HepG2 (cell line): ENCODE data around the gene IL22RA1. TPM values are rescaled to one million over a fixed set of nuclear protein-coding genes. Genes with fewer than 3 reads are reported as not detected.

ENCODE experiments used
- ARNTL ChIP-seq: sonication (generic); formaldehyde crosslinking; IDR thresholded peaks from 2 replicates; pipeline ENCODE4 v1.4.0; 2020; ENCODE audit warnings: mild to moderate bottlenecking, missing genetic modification reagents
- ATM ChIP-seq: fragments of 450-650 bp; IDR thresholded peaks from 2 replicates; pipeline ENCODE4 v1.7.1; 2017; ENCODE audit warnings: mild to moderate bottlenecking, borderline replicate concordance
- CREBL2 ChIP-seq: sonication (generic); formaldehyde crosslinking; IDR thresholded peaks from 2 replicates; pipeline ENCODE4 v1.8.1; 2023; ENCODE audit warnings: missing genetic modification reagents, mild to moderate bottlenecking, borderline replicate concordance
- CREM ChIP-seq, 2 experiments: sonication (generic) in 1 of 2; formaldehyde crosslinking in 1 of 2; IDR thresholded peaks; 2 replicates each; pipeline versions ENCODE4 v1.4.0 to v1.6.1; 2016 to 2020; ENCODE audit warnings: antibody characterized with exemption in 1 of 2, mild to moderate bottlenecking in 1 of 2, missing genetic modification reagents in 1 of 2
- DNMT1 ChIP-seq: sonication (generic); formaldehyde crosslinking; IDR thresholded peaks from 2 replicates; pipeline ENCODE4 v1.5.1; 2020; ENCODE audit warnings: mild to moderate bottlenecking, missing genetic modification reagents
- ELK4 ChIP-seq: sonication (generic); formaldehyde crosslinking; IDR thresholded peaks from 2 replicates; pipeline ENCODE4 v1.9.0; 2021; ENCODE audit warnings: missing genetic modification reagents, borderline replicate concordance
- ETV5 ChIP-seq: IDR thresholded peaks from 2 replicates; pipeline ENCODE4 v1.6.1; 2018; ENCODE audit warnings: missing biosample characterization, missing genetic modification reagents, inconsistent platforms, borderline replicate concordance
- GATA4 ChIP-seq: sonication (generic); IDR thresholded peaks from 2 replicates; pipeline ENCODE4 v1.6.1; 2016; ENCODE audit warnings: antibody characterized with exemption, low read depth, borderline replicate concordance
- KDM4B ChIP-seq: sonication (generic); formaldehyde crosslinking; IDR thresholded peaks from 2 replicates; pipeline ENCODE4 v1.4.0; 2020; ENCODE audit warnings: missing genetic modification reagents
- NAIF1 ChIP-seq: sonication (generic); formaldehyde crosslinking; IDR thresholded peaks from 2 replicates; pipeline ENCODE4 v1.5.0; 2020; ENCODE audit warnings: mild to moderate bottlenecking, missing genetic modification reagents, borderline replicate concordance
- RFX1 ChIP-seq: fragments of 450-650 bp; IDR thresholded peaks from 2 replicates; pipeline ENCODE4 v1.6.1; 2017
- TIGD3 ChIP-seq: sonication (generic); formaldehyde crosslinking; IDR thresholded peaks from 2 replicates; pipeline ENCODE4 v1.5.1; 2020; ENCODE audit warnings: mild to moderate bottlenecking, missing genetic modification reagents, borderline replicate concordance
- ZBTB26 ChIP-seq: IDR thresholded peaks from 2 replicates; pipeline ENCODE4 v1.6.1; 2016; ENCODE audit warnings: missing compliant biosample characterization, missing genetic modification reagents, borderline replicate concordance
- ZKSCAN1 ChIP-seq: fragments of 150-350 bp; IDR thresholded peaks from 2 replicates; pipeline ENCODE4 v1.6.1; 2014; ENCODE audit warnings: low read length
- ZNF160 ChIP-seq: sonication (generic); formaldehyde crosslinking; IDR thresholded peaks from 2 replicates; pipeline ENCODE4 v1.8.0; 2022; ENCODE audit warnings: mild to moderate bottlenecking, inconsistent platforms, missing genetic modification reagents
- ZNF333 ChIP-seq: sonication (generic); formaldehyde crosslinking; IDR thresholded peaks from 2 replicates; pipeline ENCODE4 v1.4.0; 2020; ENCODE audit warnings: mild to moderate bottlenecking, missing genetic modification reagents, borderline replicate concordance
- ZNF362 ChIP-seq: sonication (generic); formaldehyde crosslinking; IDR thresholded peaks from 2 replicates; pipeline ENCODE4 v1.4.0; 2020; ENCODE audit warnings: missing genetic modification reagents, mild to moderate bottlenecking, borderline replicate concordance
- ZNF576 ChIP-seq: sonication (generic); formaldehyde crosslinking; IDR thresholded peaks from 2 replicates; pipeline ENCODE4 v1.4.0; 2020; ENCODE audit warnings: mild to moderate bottlenecking, missing genetic modification reagents
- ZNF598 ChIP-seq: sonication (generic); formaldehyde crosslinking; IDR thresholded peaks from 2 replicates; pipeline ENCODE4 v1.5.1; 2020; ENCODE audit warnings: mild to moderate bottlenecking, missing genetic modification reagents, borderline replicate concordance
- ZNF629 ChIP-seq: sonication (generic); formaldehyde crosslinking; conservative IDR thresholded peaks from 2 replicates; pipeline ENCODE4 v1.5.0; 2020; ENCODE audit warnings: missing genetic modification reagents
- ZSCAN20 ChIP-seq: sonication (generic); formaldehyde crosslinking; IDR thresholded peaks from 2 replicates; pipeline ENCODE4 v1.4.0; 2020; ENCODE audit warnings: missing genetic modification reagents, mild to moderate bottlenecking, borderline replicate concordance
- polyA plus RNA-seq, 8 experiments: library from polyadenylated mRNA; depleted of rRNA in 3 of 8; stranded (reverse) in 7 of 8; unstranded in 1 of 8; fragments of >200 nt; fragmentation: Illumina TruSeq in 4 of 8; extraction: Trizol in 4 of 8; gene quantifications; 2 replicates each; pipeline versions ENCODE4 v1.2.1 to v1.2.3, GENCODE V29; 2011 to 2016; ENCODE audit warnings: low read depth in 4 of 8, missing spikeins in 1 of 8, mixed read lengths in 1 of 8; ENCODE audit not compliant: insufficient read depth in 1 of 8
- total RNA-seq, 5 experiments: library from RNA; depleted of rRNA; stranded (reverse); fragments of >200 nt; fragmentation: Illumina TruSeq; extraction: Trizol; gene quantifications; 2 replicates each; pipeline ENCODE4 v1.2.3, GENCODE V29; 2016; ENCODE audit warnings: low read depth in 1 of 5

Gene IL22RA1
- total and polyA plus RNA-seq, 2 of the 13 experiments (the other 11 are each of a cell fraction or from before 2014, with no cell fraction given) = 4.4 to 10.2 TPM

- 0 out of 2 replicates have a peak, but pooled peaks have one; percentile 36 for TF ChIP-seq TIGD3
- TF ChIP-seq ZKSCAN1 = no peak
- TF ChIP-seq NAIF1 (CRISPR knock-in tag) = no peak
- peak; percentile 57; the same call in 1 of the 2 replicates for TF ChIP-seq GATA4
- no peak for TF ChIP-seq ZSCAN20 (CRISPR knock-in tag)
- no peak for TF ChIP-seq ZNF160
- TF ChIP-seq DNMT1 (CRISPR knock-in tag) = no peak
- peak; percentile 99 for TF ChIP-seq ETV5 (CRISPR knock-in tag)
- TF ChIP-seq ARNTL (CRISPR knock-in tag) = 0 out of 2 replicates have a peak, but pooled peaks have one; percentile 37
- no peak for TF ChIP-seq ZNF598
- TF ChIP-seq ZNF576 (CRISPR knock-in tag) = no peak
- TF ChIP-seq KDM4B (CRISPR knock-in tag) = no peak
- no peak for TF ChIP-seq CREBL2 (CRISPR knock-in tag)
- TF ChIP-seq ATM = no peak
- no peak for TF ChIP-seq ZNF333 (CRISPR knock-in tag)
- TF ChIP-seq ELK4 = no peak
- no peak for TF ChIP-seq ZBTB26 (CRISPR knock-in tag)
- TF ChIP-seq ZNF629 (CRISPR knock-in tag) = no peak
- peak; percentile 66; the same call in 1 of the 2 replicates for TF ChIP-seq CREM (IDR thresholded peaks at IDR 0.05)
- no peak for TF ChIP-seq CREM (CRISPR knock-in tag; IDR thresholded peaks at IDR 0.05)
- TF ChIP-seq RFX1 = no peak
- no peak for TF ChIP-seq ZNF362
These were observed 24.3 kb downstream of the IL22RA1 start (continued) for GRCh38 chr1:24118410-24119242.
